ENCODE results near the gene DYRK1A.

DNA sequence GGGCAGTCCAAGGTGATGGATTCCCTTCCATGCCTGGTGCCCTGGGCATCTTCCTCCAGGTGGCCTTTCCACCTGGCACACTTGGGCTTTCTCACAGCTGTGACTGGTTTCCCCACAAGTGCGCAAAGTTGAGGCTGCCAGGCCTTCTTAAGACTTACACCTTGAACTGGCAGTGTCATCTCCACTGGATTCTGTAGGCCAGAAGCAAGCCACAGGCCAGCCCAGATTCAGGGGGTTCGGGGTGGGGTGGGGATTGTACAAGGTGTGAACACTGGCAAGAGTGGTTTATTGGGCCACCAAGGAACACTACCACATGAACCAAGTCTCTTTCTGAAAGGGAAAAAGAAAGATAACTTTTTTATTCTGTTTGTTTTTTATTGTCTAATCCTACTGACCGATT lies 27.2 kb downstream of the DYRK1A start:
- TF ChIP-seq EZH2 (IDR thresholded peaks at IDR 0.05): no peak
- TF ChIP-seq POLR2AphosphoS5 (IDR thresholded peaks at IDR 0.05; ENCODE audit: borderline replicate concordance, low read depth, low read length): no peak
- no peak for TF ChIP-seq FOXP2 (optimal IDR thresholded peaks at IDR 0.05; ENCODE audit: control extremely low read depth, extremely low read length, insufficient read depth)
